Measurements from ENCODE around the gene WHRN. TPM values are rescaled to one million over a fixed set of nuclear protein-coding genes. Genes with fewer than 3 reads are reported as not detected.

WHRN gene
- total RNA-seq, 1 experiment from 2014 or later, result 6.6 TPM

- in situ Hi-C loops (cut with HindIII; ENCODE audit: low pct_unique_long_range_greater_than_20kb, low sequenced_read_pairs), result no loop called here
- no peak for DNase-seq (ENCODE audit: low read depth)
These were observed 120.4 kb downstream of the WHRN start for GRCh38 chr9:114384836-114385396.

- DNase-seq (ENCODE audit: low read depth), result no peak
- in situ Hi-C loops (cut with HindIII; ENCODE audit: low pct_unique_long_range_greater_than_20kb, low sequenced_read_pairs), result no loop called here
These were observed 120.9 kb downstream of the WHRN start for GRCh38 chr9:114384341-114384740.

- no peak for DNase-seq (ENCODE audit: low read depth)
- in situ Hi-C loops (cut with HindIII; ENCODE audit: low pct_unique_long_range_greater_than_20kb, low sequenced_read_pairs), result no loop called here
These were observed 121.6 kb downstream of the WHRN start for GRCh38 chr9:114383521-114384231.

- DNase-seq (ENCODE audit: low read depth), result no peak
- in situ Hi-C loops (cut with HindIII; ENCODE audit: low pct_unique_long_range_greater_than_20kb, low sequenced_read_pairs), result no loop called here
These were observed 122.4 kb downstream of the WHRN start for GRCh38 chr9:114382699-114383520.

- DNase-seq (ENCODE audit: low read depth), result no peak
- in situ Hi-C loops (cut with HindIII; ENCODE audit: low pct_unique_long_range_greater_than_20kb, low sequenced_read_pairs), result no loop called here
These were observed 126.4 kb downstream of the WHRN start for GRCh38 chr9:114378883-114379282.

- DNase-seq (ENCODE audit: low read depth), result no peak
- in situ Hi-C loops (cut with HindIII; ENCODE audit: low pct_unique_long_range_greater_than_20kb, low sequenced_read_pairs), result no loop called here
These were observed 127.3 kb downstream of the WHRN start for GRCh38 chr9:114378016-114378415.

- no peak for DNase-seq (ENCODE audit: low read depth)
- in situ Hi-C loops (cut with HindIII; ENCODE audit: low pct_unique_long_range_greater_than_20kb, low sequenced_read_pairs), result no loop called here
These were observed 128.5 kb downstream of the WHRN start for GRCh38 chr9:114376586-114377445.

- no peak for DNase-seq (ENCODE audit: low read depth)
- in situ Hi-C loops (cut with HindIII; ENCODE audit: low pct_unique_long_range_greater_than_20kb, low sequenced_read_pairs), result no loop called here
These were observed 129.7 kb downstream of the WHRN start for GRCh38 chr9:114375386-114376175.

- in situ Hi-C loops (cut with HindIII; ENCODE audit: low pct_unique_long_range_greater_than_20kb, low sequenced_read_pairs), result no loop called here
- no peak for DNase-seq (ENCODE audit: low read depth)
These were observed 130.3 kb downstream of the WHRN start for GRCh38 chr9:114374936-114375335.

- no peak for DNase-seq (ENCODE audit: low read depth)
- in situ Hi-C loops (cut with HindIII; ENCODE audit: low pct_unique_long_range_greater_than_20kb, low sequenced_read_pairs), result no loop called here
These were observed 131.1 kb downstream of the WHRN start for GRCh38 chr9:114373960-114374730.

- no peak for DNase-seq (ENCODE audit: low read depth)
- in situ Hi-C loops (cut with HindIII; ENCODE audit: low pct_unique_long_range_greater_than_20kb, low sequenced_read_pairs), result no loop called here
These were observed 132.3 kb downstream of the WHRN start for GRCh38 chr9:114372921-114373448.

GRCh38 chr9:114371973-114372917 is 133.0 kb downstream of the WHRN start:
- peak; percentile 32 for DNase-seq (ENCODE audit: low read depth)
- in situ Hi-C loops (cut with HindIII; ENCODE audit: low pct_unique_long_range_greater_than_20kb, low sequenced_read_pairs), result no loop called here

GRCh38 chr9:114371343-114371944 is 133.8 kb downstream of the WHRN start:
- in situ Hi-C loops (cut with HindIII; ENCODE audit: low pct_unique_long_range_greater_than_20kb, low sequenced_read_pairs), result no loop called here
- DNase-seq (ENCODE audit: low read depth), result no peak

- in situ Hi-C loops (cut with HindIII; ENCODE audit: low pct_unique_long_range_greater_than_20kb, low sequenced_read_pairs), result no loop called here
These were observed 134.3 kb downstream of the WHRN start for GRCh38 chr9:114370968-114371320.

GRCh38 chr9:114370251-114370967 is 134.9 kb downstream of the WHRN start:
- DNase-seq (ENCODE audit: low read depth), result no peak
- in situ Hi-C loops (cut with HindIII; ENCODE audit: low pct_unique_long_range_greater_than_20kb, low sequenced_read_pairs), result no loop called here

More at GRCh38 chr9:114370968-114371320, 134.3 kb downstream of the WHRN start:
- DNase-seq (ENCODE audit: low read depth), result no peak
